Pancreas (tissue), 10 donors: Measurements from ENCODE around the gene ASTN2. TPM values are rescaled to one million over a fixed set of nuclear protein-coding genes. Genes with fewer than 3 reads are reported as not detected.

Source experiments
- ATAC-seq, 4 donors: fragments of 200-7000 bp; cut with Tn5 transposase; one replicate each; pipeline versions ENCODE4 v1.8.0 to v1.9.1; 2020; ENCODE audit warnings: mild to moderate bottlenecking in 4 of 4, moderate library complexity in 4 of 4
- DNase-seq, 6 donors: peaks; one replicate each; pipeline ENCODE4 v3.0.0-alpha.2; 2020
- FAIRE-seq: peaks from 2 replicates; lab custom pipeline; 2012; peaks lifted over from hg19 to GRCh38; lab: Jason Lieb, UNC
- H3K27ac ChIP-seq, 4 donors: fragments of 200-600 bp; sonication (generic); 1 replicate in 3 of 4; 2 replicates in 1 of 4; pipeline versions ENCODE4 v1.5.0 to v1.8.0; 2020
- H3K27me3 ChIP-seq, 4 donors: fragments of 200-600 bp; one replicate each; pipeline ENCODE4 v1.8.0; 2021
- H3K36me3 ChIP-seq, 3 donors: fragments of 200-600 bp; sonication (generic) in 1 of 3; one replicate each; pipeline versions ENCODE4 v1.5.0 to v1.8.0; 2020 to 2021
- H3K4me1 ChIP-seq, 3 donors: fragments of 200-600 bp; one replicate each; pipeline ENCODE4 v1.8.0; 2021
- H3K4me3 ChIP-seq, 4 donors: fragments of 200-600 bp; sonication (generic) in 2 of 4; one replicate each; pipeline versions ENCODE4 v1.5.0 to v1.8.0; 2020 to 2021
- H3K9me3 ChIP-seq, 4 donors: fragments of 200-600 bp; one replicate each; pipeline ENCODE4 v1.8.0; 2021
- WGBS, 2 donors: extraction: QIAGEN DNeasy Blood & Tissue Kit; methylation state at CpG; one replicate each; pipeline ENCODE4 v1.1.7; 2013; 5-methylcytosine and 5-hydroxymethylcytosine counted together
- intact Hi-C, 3 donors: fragments of 100-400 bp; cut with DNase I; formaldehyde crosslinking; loops; one replicate each; pipeline versions ENCODE4 v1.11.1 to v1.14.2; 2022
- polyA plus RNA-seq, 2 donors: library from polyadenylated mRNA; stranded (reverse); fragments of 200-250 nt; gene quantifications; one replicate each; pipeline ENCODE4 v1.2.3, GENCODE V29; 2013
- total RNA-seq, 6 donors: library from RNA; stranded (reverse); fragmentation: NEBNext Ultra II Directional in 4 of 6; extraction: Animal tissue kit (Norgen Biotek cat#: 25700) in 4 of 6; gene quantifications; one replicate each; pipeline versions ENCODE4 v1.2.1 to v1.2.4, GENCODE V29; 2021 to 2023
- TF ChIP-seq, protein P1 (sequence below), 4 donors: fragments of 200-600 bp; sonication (generic) in 3 of 4; IDR thresholded peaks; one replicate each; pipeline versions ENCODE4 v1.5.0 to v1.8.0; 2021; ENCODE audit warnings: antibody characterized with exemption in 4 of 4
- donor health status: healthy with polysubstance abuse.
- donor health status: DM: no; HTN: no; CAD: no; lungs with moderate emphysema.
- donor health status: DM: no; HTN: no; CAD: no.
- donor health status: control.
- donor health status: control.
- donor health status: Bipolar disorder and iron deficiency.
- donor health status: DM: yes; HTN: yes; CAD: no.
- donor health status: DM: no; HTN: no; CAD: no.
- donor health status: DM: no; HTN: no; CAD: no.
- donor health status: DM: yes; HTN: yes; CAD: no.

The ASTN2 gene
- total and polyA plus RNA-seq, 8 donors: 1.3 to 11.9 (median 6.7) TPM

DNA sequence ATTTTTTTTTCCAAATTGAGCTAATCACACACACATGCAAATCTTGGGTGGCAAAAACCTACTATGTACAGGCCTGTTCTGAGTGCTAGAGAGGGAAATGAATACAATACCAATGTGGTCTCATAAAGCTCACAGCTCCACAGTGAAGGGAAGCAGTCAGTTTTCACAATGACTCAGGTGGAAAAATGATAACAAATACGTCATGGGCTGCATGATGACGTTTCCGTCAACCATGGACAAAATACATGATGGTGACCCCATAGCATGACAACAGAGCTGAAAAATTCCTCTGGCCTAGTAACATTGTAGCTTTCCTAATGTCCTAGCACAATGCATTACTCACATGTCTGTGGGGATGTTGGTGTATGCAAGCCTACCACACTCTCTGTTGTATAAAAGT, 475.2 kb downstream of the ASTN2 start:
- ATAC-seq (no peak), DNase-seq (no peak), FAIRE-seq (no peak)
- Histone ChIP-seq H3K9me3 (no peaks in the 10 kb centered on the region), H3K4me1 (no peaks in the 10 kb centered on the region), H3K36me3 (no peaks in the 10 kb centered on the region), H3K27me3 (no peaks in the 10 kb centered on the region), H3K4me3 (no peak overlapping the region), H3K27ac (no peak overlapping the region)
- WGBS, 2 donors: 82 to 91% methylated on average over 3 of the region's 3 CpGs
- intact Hi-C loops: no loop called here
- TF ChIP-seq, protein P1, sequence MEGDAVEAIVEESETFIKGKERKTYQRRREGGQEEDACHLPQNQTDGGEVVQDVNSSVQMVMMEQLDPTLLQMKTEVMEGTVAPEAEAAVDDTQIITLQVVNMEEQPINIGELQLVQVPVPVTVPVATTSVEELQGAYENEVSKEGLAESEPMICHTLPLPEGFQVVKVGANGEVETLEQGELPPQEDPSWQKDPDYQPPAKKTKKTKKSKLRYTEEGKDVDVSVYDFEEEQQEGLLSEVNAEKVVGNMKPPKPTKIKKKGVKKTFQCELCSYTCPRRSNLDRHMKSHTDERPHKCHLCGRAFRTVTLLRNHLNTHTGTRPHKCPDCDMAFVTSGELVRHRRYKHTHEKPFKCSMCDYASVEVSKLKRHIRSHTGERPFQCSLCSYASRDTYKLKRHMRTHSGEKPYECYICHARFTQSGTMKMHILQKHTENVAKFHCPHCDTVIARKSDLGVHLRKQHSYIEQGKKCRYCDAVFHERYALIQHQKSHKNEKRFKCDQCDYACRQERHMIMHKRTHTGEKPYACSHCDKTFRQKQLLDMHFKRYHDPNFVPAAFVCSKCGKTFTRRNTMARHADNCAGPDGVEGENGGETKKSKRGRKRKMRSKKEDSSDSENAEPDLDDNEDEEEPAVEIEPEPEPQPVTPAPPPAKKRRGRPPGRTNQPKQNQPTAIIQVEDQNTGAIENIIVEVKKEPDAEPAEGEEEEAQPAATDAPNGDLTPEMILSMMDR (IDR thresholded peaks at IDR 0.05): no peak

DNA sequence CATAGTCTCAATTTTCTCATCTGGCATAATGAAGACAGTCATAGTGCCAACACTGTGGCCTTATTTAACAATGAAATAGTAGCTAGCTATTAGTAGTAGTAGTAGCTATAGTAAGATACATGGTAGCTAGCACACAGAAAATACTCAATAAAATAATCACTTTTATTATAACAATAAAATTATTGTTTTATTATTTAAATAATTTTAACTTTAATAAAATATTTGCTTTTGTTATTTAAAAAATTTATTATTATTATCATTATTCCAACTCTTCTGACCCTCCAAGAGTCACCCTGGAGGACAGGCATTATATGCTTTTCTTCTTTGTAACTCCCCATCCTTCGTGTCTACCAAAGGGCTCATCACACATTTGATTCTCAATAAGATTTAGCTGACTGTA, 475.7 kb downstream of the ASTN2 start:
- intact Hi-C loops: no loop called here
- Histone ChIP-seq H3K9me3 (no peaks in the 10 kb centered on the region), H3K27me3 (no peaks in the 10 kb centered on the region), H3K4me1 (no peaks in the 10 kb centered on the region), H3K4me3 (no peak overlapping the region), H3K36me3 (no peaks in the 10 kb centered on the region), H3K27ac (no peak overlapping the region)
- TF ChIP-seq, protein P1 (IDR thresholded peaks at IDR 0.05): no peak
- DNase-seq: no peak
- no peak for FAIRE-seq
- WGBS, 2 donors: 82 to 93% methylated on average over 1 of the region's 1 CpG
- ATAC-seq: no peak

DNA sequence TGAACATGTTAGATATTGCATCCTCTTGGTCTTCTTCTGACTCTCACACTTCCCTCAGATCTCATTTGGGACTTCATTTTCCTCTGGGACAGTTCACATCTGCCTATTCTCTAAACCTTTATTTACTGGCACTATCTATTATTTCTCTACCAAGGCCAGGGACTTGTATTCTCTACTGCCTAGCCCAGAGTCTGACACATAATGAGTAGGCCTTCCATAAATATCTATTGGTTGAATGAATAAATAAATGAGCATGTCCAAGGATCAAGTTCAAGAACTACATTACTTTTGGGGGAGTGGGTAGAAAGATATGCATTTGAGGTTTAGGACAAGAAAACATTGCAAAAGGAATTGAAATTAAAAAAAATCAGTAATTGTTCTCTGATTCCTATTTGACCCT, 477.5 kb downstream of the ASTN2 start:
- TF ChIP-seq, protein P1 (IDR thresholded peaks at IDR 0.05): no peak
- H3K4me1 ChIP-seq: no peaks in the 10 kb centered on the region
- no peaks in the 10 kb centered on the region for H3K9me3 ChIP-seq
- no peak overlapping the region for H3K4me3 ChIP-seq
- DNase-seq (no peak), FAIRE-seq (no peak), ATAC-seq (no peak)
- intact Hi-C loops: no loop called here
- H3K27ac ChIP-seq: no peak overlapping the region
- no peaks in the 10 kb centered on the region for H3K27me3 ChIP-seq
- no peaks in the 10 kb centered on the region for H3K36me3 ChIP-seq

DNA sequence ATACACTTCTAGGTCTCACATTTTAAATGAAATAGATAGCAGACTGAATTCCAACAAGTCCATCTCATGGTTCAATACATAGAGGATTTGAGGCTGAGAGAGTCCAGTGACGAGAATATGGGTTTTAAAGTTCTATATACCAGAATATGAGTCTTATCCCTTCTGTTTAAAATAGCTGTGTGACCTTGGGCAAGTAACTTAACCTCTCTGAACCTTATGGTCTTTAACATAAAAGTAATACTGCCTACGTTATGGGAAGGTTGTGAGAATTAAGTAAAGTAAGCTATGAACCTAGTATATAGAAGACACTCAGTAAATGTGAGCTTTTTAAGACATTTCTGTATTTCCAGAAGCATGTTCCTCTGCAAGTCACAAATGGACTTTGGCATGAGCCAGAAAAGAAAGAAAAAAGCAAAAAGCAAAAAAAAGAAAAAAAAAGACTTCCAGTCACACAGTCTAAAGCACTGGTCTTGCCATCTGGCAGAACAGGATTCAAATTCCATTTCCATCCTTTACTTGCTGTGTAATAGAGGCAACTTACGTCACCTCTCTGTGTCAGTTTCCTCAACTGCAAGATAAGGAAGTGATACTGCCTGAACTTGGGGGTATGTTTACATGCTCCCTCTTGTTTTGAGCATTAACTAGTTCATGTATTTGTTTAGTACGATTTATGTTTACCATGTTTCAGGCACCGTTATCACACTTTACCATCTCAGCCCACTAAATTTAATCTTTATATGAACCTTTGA, 479.5 kb downstream of the ASTN2 start:
- DNase-seq: no peak
- Histone ChIP-seq H3K4me3 (no peak overlapping the region), H3K36me3 (no peaks in the 10 kb centered on the region), H3K27me3 (no peaks in the 10 kb centered on the region), H3K9me3 (no peaks in the 10 kb centered on the region), H3K27ac (no peak overlapping the region), H3K4me1 (no peaks in the 10 kb centered on the region)
- TF ChIP-seq, protein P1 (IDR thresholded peaks at IDR 0.05): no peak
- intact Hi-C loops: no loop called here
- ATAC-seq: no peak
- no peak for FAIRE-seq
- 45 to 51% methylated on average over 5 of the region's 5 CpGs for WGBS, 2 donors

DNA sequence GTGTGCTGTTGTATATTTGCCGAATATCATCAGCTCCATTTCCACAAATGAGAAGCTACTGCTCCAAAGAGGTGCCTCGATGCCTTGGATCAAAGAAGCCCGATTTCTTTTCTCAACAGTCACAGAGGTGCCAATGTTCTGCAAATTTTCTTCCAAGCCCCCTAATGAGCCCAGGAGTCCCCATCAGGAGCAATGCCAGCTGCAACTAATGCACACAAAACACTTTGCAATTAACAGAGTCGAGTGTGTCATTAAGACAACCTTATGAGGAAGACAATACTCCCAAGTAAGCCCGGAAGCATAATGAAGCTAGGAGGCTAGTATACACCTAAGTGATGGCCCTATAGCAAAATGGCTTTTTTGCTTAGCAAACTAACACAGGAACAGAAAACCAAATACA, 480.7 kb downstream of the ASTN2 start:
- no peak for ATAC-seq
- no peak overlapping the region for H3K27ac ChIP-seq
- TF ChIP-seq, protein P1 (IDR thresholded peaks at IDR 0.05): no peak
- H3K4me1 ChIP-seq: no peaks in the 10 kb centered on the region
- no peak for FAIRE-seq
- no peak for DNase-seq
- H3K27me3 ChIP-seq: no peaks in the 10 kb centered on the region
- intact Hi-C loops: no loop called here
- H3K4me3 ChIP-seq: no peak overlapping the region
- H3K9me3 ChIP-seq: no peaks in the 10 kb centered on the region
- no peaks in the 10 kb centered on the region for H3K36me3 ChIP-seq
- 72 to 76% methylated on average over 5 of the region's 5 CpGs for WGBS, 2 donors
